Mesenteric fat pad (tissue), 1 donor: ENCODE results near the gene ZDHHC11. TPM values are rescaled to one million over a fixed set of nuclear protein-coding genes. Genes with fewer than 3 reads are reported as not detected.
"Not testable (repeated sequence)": the region's sequence is repeated elsewhere in the genome, so short reads cannot be mapped to it uniquely, and the experiment has no call there.

Experiments
- DNase-seq: peaks from one replicate; pipeline ENCODE4 v3.0.0-alpha.2; 2020; ENCODE audit warnings: low spot score
- total RNA-seq: library from RNA; stranded (reverse); fragmentation: NEBNext Ultra II Directional; extraction: Animal tissue kit (Norgen Biotek cat#: 25700); gene quantifications from one replicate; pipeline ENCODE4 v1.2.1, GENCODE V29; 2021
- donor health status: DM: yes; HTN: yes; CAD: no.

Gene ZDHHC11
- total RNA-seq, 1 donor from 2014 or later: 11.0 TPM

DNA sequence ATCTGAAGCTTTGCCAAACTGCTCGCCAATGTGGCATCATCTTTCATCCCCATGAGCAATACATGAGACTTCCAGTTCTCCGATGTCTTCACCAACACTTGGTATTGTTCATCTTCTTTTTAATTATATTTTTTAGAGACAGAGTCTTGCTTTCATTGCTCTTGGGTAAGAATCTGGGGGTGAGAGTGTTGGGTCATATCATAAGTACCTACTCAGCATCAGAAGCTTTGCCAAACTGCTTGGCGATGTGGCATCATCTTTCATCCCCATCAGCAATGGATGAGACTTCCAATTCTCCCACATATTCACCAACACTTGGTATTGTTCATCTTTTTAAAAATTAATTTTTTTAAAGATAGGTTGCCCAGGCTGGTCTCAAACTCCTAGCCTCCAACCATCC is 35.3 kb downstream of the ZDHHC11 start:
- no peak for DNase-seq

GRCh38 chr5:813575-813974 is 37.2 kb downstream of the ZDHHC11 start:
- DNase-seq: not testable (repeated sequence)

GRCh38 chr5:811384-811783 is 39.4 kb downstream of the ZDHHC11 start:
- not testable (repeated sequence) for DNase-seq

DNA sequence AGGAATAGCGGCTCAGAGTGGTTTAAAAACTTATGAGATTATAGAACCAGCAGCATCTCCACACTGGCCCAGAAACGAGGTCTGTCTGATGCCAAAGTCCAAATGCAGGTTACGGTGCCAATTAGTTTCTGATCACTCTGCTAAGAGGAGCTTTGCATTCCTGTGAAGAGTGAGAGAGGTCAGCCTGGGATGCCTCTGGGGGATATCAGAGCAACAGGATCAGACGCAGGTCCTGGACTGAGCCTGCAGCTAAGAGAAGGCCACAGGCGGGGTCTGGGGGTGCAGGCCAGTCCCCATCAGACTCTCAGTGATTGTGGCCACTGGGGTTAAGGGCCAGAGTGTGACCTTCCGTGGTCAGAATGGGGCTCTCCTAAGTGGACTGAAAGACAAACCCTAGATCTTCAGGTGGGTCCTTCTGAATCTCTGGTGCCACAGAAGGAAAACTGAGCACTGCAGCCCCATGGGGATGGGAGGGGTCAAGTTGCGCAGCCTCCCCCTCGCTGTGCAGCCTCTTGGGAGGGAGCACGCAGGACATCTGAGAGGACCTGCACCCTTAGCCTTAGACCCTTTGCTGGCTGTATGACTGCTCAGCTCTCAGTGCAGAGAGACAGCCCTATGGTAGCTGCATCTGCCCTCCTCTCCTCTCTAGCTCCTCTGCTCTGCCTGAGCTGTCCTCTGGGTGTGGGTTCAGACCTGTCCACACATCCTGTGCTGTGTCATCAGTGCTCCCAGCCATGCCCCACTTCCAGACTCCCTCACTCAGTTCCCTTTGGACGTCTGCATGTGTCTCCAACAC is 42.9 kb downstream of the ZDHHC11 start:
- DNase-seq: not testable (repeated sequence)

GRCh38 chr5:801472-801871 is 49.3 kb downstream of the ZDHHC11 start:
- DNase-seq: no peak

DNA sequence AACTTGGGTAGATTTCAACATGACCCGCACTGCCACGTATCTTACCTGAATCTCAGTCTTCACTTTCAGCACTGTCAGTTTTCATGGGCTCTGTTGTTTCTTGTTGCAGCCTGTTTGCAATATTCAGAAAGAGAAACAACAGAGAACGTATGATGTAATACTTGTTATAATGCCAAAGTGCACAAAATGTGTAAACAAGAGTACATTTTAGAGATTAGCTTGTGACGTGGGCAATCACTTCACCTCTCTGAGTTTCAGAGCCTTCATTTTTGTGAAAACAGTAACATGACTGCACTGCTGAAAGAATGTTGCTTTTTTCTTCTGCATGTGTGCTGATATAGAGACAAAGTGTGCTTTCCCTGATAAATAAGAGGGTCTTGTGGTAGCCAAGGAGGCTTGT is 49.7 kb downstream of the ZDHHC11 start:
- not testable (repeated sequence) for DNase-seq

- DNase-seq: not testable (repeated sequence)
Measured at GRCh38 chr5:798505-799138, 52.2 kb downstream of the ZDHHC11 start.

GRCh38 chr5:797986-798385 is 52.8 kb downstream of the ZDHHC11 start:
- not testable (repeated sequence) for DNase-seq

DNA sequence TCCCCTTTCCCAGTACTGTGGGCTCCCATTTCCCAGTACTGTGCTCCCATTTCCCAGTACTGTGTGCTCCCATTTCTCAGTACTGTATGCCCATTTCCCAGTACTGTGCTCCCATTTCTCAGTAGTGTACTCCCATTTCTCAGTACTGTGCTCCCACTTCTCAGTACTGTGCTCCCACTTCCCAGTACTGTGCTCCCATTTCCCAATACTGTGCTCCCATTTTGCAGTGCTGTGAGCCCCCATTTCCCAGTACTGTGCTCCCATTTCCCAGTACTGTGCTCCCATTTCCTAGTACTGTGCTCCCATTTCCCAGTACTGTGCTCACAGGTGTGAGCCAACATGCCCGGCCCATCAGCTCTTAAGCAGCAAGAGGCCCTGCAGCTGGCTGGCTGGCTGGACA is 54.9 kb downstream of the ZDHHC11 start:
- DNase-seq: not testable (repeated sequence)

DNA sequence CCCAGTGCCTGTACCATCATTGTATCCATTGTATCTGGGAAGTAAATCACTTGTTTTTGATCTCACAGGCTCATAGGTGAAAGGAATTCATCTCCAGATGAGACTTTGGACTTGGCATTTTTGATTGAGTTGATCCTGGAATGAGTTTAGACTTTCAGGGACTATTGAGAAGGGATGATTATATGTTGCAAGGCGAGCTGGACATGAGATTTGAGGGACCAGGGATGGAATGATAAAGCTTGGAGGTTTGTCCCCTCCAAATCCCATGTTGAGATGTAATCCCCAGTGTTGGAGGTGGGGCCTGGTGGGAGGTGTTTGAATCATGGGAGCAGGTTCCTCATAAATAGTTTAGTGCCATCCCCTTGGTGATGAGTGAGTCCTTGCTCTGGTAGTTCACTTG is 55.8 kb downstream of the ZDHHC11 start:
- DNase-seq: not testable (repeated sequence)

DNA sequence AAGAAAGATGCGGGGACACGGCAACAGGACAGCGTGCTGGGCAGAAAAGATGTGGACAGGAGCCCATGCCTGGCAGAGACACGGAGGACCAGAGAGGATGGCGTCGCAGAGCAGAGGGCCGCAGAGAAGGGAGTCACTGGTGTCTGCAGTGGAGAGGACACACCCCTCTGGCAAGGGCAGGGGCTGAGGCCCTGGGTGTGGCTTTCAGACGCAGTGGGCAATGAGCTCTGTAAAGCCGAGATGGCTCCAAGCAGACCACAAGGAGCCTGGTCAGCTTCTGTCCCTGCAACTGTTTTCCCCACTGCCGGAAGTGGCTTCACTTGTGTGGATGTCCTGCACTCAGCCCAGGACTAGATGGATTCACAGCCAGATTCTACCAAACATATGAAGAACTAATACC is 62.1 kb downstream of the ZDHHC11 start:
- DNase-seq: not testable (repeated sequence)

DNA sequence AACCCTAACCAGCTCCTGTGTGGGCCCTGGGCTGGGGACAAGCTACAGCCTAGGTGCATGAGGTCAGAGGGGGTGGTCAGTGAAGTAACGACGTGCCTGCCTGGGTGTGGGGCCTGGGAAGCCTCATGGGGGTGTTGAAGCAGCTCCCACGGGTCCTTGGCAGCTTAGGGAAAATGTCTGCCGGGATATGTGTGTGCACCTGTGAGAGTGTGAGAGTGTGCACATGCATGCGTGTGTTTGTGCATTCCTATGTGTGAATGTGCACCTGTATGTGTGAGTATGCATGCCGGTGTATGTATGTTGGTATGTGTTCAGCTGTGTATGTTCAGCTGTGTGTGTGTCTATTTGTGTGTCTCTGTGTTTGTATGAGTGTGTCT is 62.9 kb downstream of the ZDHHC11 start:
- not testable (repeated sequence) for DNase-seq

- DNase-seq: not testable (repeated sequence)
Measured at GRCh38 chr5:787224-787856, 63.4 kb downstream of the ZDHHC11 start.

DNA sequence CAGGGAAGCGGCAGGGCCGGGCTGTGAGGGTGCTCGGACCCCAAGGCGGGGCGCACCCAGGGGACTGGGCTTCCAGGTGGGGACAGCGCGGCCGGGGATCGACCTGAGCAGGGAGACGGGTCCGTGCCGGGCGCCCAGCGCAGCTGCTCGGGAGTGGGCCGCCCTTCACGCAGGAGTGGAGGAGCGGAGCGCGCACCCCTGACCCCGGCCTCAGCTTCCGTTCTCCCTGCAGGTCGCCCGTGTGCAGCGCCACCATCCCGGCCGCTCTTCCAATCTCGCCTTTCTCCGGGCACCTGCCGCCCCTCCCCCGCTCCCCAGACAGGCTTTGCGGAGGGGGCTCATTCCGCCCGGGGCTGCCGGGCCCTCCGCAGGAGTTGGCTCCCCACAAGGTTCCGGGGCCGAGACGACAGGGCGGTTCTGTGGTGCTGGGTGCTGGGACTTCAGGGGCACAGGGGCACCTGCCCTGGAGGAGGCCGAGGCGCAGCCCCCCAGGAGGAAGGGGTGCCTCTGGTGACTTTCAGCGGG is 65.5 kb downstream of the ZDHHC11 start:
- not testable (repeated sequence) for DNase-seq

GRCh38 chr5:784428-785177 is 66.2 kb downstream of the ZDHHC11 start, which contains the start of gene ZDHHC11B:
ZDHHC11B (minus strand) TSS chr5:784729; CDS start chr5:766919, 17,810 bp downstream.
- peak; percentile 95 for DNase-seq

DNA sequence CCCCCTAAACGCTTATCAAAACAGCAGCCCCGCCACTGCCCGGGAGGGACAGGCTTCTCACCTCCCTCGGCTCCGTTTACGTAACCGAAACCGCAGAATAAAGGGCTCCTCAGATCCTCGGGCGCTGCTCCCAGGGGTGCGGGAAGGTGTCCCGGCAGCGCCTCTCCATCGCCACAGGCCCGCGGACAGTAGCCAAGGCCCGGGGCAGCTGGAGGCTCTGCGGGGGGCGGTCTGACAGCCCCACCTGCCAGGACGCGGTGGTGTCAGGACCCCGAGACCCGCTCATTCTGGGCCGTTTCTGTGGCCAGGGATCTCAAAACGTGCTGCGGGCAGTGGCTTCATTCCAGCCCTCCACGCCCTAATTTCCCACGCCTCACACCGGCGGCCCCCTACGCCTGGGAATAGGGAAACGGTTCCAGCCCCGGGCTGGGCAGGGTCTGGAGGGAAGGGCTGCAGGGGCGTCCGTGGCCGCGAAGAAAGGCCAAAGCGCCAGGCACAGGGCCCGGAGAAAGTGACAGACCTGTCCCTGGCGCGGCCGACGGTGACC is 66.8 kb downstream of the ZDHHC11 start:
- DNase-seq: not testable (repeated sequence)

- not testable (repeated sequence) for DNase-seq
Measured at GRCh38 chr5:783049-783802, 67.6 kb downstream of the ZDHHC11 start.

DNA sequence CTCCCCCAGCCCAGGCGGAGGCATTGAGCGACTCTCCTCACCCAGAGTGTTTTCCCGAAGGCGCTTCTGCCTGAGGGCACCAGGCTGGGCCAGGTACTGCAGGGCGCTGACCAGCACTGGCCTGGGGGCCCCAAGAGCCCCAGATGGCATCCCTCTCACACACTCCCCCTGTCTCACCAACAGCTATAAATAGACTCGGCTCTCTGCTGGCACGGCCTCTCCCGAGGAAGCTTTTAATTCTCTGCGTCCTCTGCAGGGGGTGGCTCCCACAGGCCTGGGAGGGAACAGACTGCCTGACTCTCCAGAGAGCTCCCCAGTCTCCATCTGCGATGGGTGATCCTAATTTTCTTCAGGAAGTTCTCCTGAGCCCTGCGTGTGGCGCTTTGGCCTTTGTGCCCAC is 68.4 kb downstream of the ZDHHC11 start:
- not testable (repeated sequence) for DNase-seq

- DNase-seq: not testable (repeated sequence)
Measured at GRCh38 chr5:780571-780970, 70.2 kb downstream of the ZDHHC11 start.

GRCh38 chr5:778967-779366 is 71.8 kb downstream of the ZDHHC11 start:
- not testable (repeated sequence) for DNase-seq
